Fibroblast of lung (primary cell): ENCODE data around the gene CTNNBIP1. TPM values are rescaled to one million over a fixed set of nuclear protein-coding genes. Genes with fewer than 3 reads are reported as not detected.

Experiments used
- DNase-seq, 2 donors: peaks; one replicate each; pipeline versions ENCODE4 v3.0.0 to v3.0.0-alpha.2; 2010; ENCODE audit warnings: low read depth in 2 of 2
- H2AFZ ChIP-seq: 2 replicates; pipeline ENCODE4 v1.5.1; 2012; ENCODE audit warnings: low read length, control low read depth, inconsistent platforms
- H3K27ac ChIP-seq: 2 replicates; pipeline ENCODE4 v1.5.1; 2011; ENCODE audit warnings: low read length, control low read depth; ENCODE audit not compliant: insufficient read depth
- H3K27me3 ChIP-seq: 2 replicates; pipeline ENCODE4 v1.5.1; 2011; ENCODE audit warnings: mild to moderate bottlenecking, low read length; ENCODE audit not compliant: control insufficient read depth, insufficient read depth
- H3K36me3 ChIP-seq: 2 replicates; pipeline ENCODE4 v1.5.1; 2011; ENCODE audit warnings: low read length; ENCODE audit not compliant: control insufficient read depth, insufficient read depth
- H3K4me1 ChIP-seq: 2 replicates; pipeline ENCODE4 v1.5.1; 2011; ENCODE audit warnings: low read length; ENCODE audit not compliant: control insufficient read depth, insufficient read depth; ENCODE audit errors: extremely low read depth
- H3K4me2 ChIP-seq: 2 replicates; pipeline ENCODE4 v1.5.1; 2011; ENCODE audit warnings: low read length, control low read depth; ENCODE audit not compliant: insufficient read depth; ENCODE audit errors: extremely low read depth
- H3K4me3 ChIP-seq, 4 experiments: fragments of 200-600 bp in 1 of 4; sonication (generic) in 1 of 4; replicated peaks in 1 of 4; 2 replicates each; pipeline ENCODE4 v1.5.1; 2011 to 2016; ENCODE audit warnings: low read length in 4 of 4, low read depth in 3 of 4, mild to moderate bottlenecking in 3 of 4, control low read depth in 2 of 4, inconsistent platforms in 1 of 4, mixed read lengths in 1 of 4; ENCODE audit not compliant: insufficient read depth in 1 of 4; ENCODE audit errors: control extremely low read depth in 1 of 4
- H3K79me2 ChIP-seq: 2 replicates; pipeline ENCODE4 v1.5.1; 2012; ENCODE audit warnings: mild to moderate bottlenecking, low read length, inconsistent platforms; ENCODE audit not compliant: control insufficient read depth, insufficient read depth
- H3K9ac ChIP-seq: 2 replicates; pipeline ENCODE4 v1.5.1; 2011; ENCODE audit warnings: mild to moderate bottlenecking, low read length, control low read depth; ENCODE audit not compliant: insufficient read depth
- H3K9me3 ChIP-seq: 2 replicates; pipeline ENCODE4 v1.5.1; 2012; ENCODE audit warnings: low read depth, low read length; ENCODE audit not compliant: control insufficient read depth, insufficient read depth
- H4K20me1 ChIP-seq: 2 replicates; pipeline ENCODE4 v1.5.1; 2011; ENCODE audit warnings: low read length; ENCODE audit not compliant: control insufficient read depth, insufficient read depth; ENCODE audit errors: extremely low read depth
- CTCF ChIP-seq, 2 donors: IDR thresholded peaks in 1 of 2; conservative IDR thresholded peaks in 1 of 2; 1 replicate in 1 of 2; 2 replicates in 1 of 2; pipeline ENCODE4 v1.5.1; 2011 to 2012; ENCODE audit warnings: low read length in 2 of 2, control low read depth in 1 of 2, inconsistent platforms in 1 of 2, low read depth in 1 of 2, mild to moderate bottlenecking in 1 of 2
- EZH2 ChIP-seq: IDR thresholded peaks from 2 replicates; pipeline ENCODE4 v1.5.1; 2012; ENCODE audit warnings: low read length, control low read depth, mild to moderate bottlenecking; ENCODE audit errors: missing control alignments
- polyA plus RNA-seq, 2 donors: library from polyadenylated mRNA; depleted of rRNA in 1 of 2; stranded (reverse) in 1 of 2; unstranded in 1 of 2; fragments of >200 nt; gene quantifications; 2 replicates each; pipeline ENCODE4 v1.2.1, GENCODE V29; 2011 to 2012; ENCODE audit warnings: missing spikeins in 1 of 2
- total RNA-seq: library from RNA; depleted of rRNA; stranded (reverse); fragments of >200 nt; gene quantifications from 2 replicates; pipeline ENCODE4 v1.2.1, GENCODE V29; 2014

CTNNBIP1 gene
- total and polyA plus RNA-seq, 2 donors (not counting 1 experiment from before 2014, with no cell fraction given), result 16.5 to 19.0 TPM

- Histone ChIP-seq H3K4me3 (no peak overlapping the region), H3K27me3 (no peaks in the 10 kb centered on the region), H3K4me2 (no peak overlapping the region), H4K20me1 (no peaks in the 10 kb centered on the region), H3K9ac (no peak overlapping the region), H3K79me2 (no peaks in the 10 kb centered on the region), H2AFZ (no peak overlapping the region), H3K4me1 (no peaks in the 10 kb centered on the region), H3K9me3 (no peaks in the 10 kb centered on the region), H3K27ac (no peak overlapping the region), H3K36me3 (no peaks in the 10 kb centered on the region)
- TF ChIP-seq CTCF (conservative IDR thresholded peaks at IDR 0.05 in 1 of 2, IDR thresholded peaks at IDR 0.05 in 1 of 2; ENCODE audit: low read depth in 1 of 2, low read length in 2 of 2) (no peak), EZH2 (no peak)
- DNase-seq, result no peak
Measured at GRCh38 chr1:9929431-9930385, 19.6 kb upstream of the CTNNBIP1 start.

GRCh38 chr1:9927259-9927658 is 17.2 kb upstream of the CTNNBIP1 start:
- H3K4me1 ChIP-seq, result no peaks in the 10 kb centered on the region
- H3K9me3 ChIP-seq, result no peaks in the 10 kb centered on the region
- no peak overlapping the region for H3K27ac ChIP-seq
- H2AFZ ChIP-seq, result no peak overlapping the region
- H3K4me2 ChIP-seq, result no peak overlapping the region
- no peak for TF ChIP-seq CTCF (conservative IDR thresholded peaks at IDR 0.05 in 1 of 2, IDR thresholded peaks at IDR 0.05 in 1 of 2; ENCODE audit: low read depth in 1 of 2, low read length in 2 of 2)
- no peak for TF ChIP-seq EZH2
- no peak for DNase-seq
- H3K27me3 ChIP-seq, result no peaks in the 10 kb centered on the region
- no peaks in the 10 kb centered on the region for H3K79me2 ChIP-seq
- no peaks in the 10 kb centered on the region for H4K20me1 ChIP-seq
- no peak overlapping the region for H3K9ac ChIP-seq
- no peaks in the 10 kb centered on the region for H3K36me3 ChIP-seq
- H3K4me3 ChIP-seq, result no peak overlapping the region

GRCh38 chr1:9922342-9922741 is 12.3 kb upstream of the CTNNBIP1 start:
- DNase-seq, result no peak
- no peaks in the 10 kb centered on the region for H3K9me3 ChIP-seq
- no peaks in the 10 kb centered on the region for H3K36me3 ChIP-seq
- H3K27me3 ChIP-seq, result no peaks in the 10 kb centered on the region
- no peak overlapping the region for H2AFZ ChIP-seq
- H4K20me1 ChIP-seq, result no peaks in the 10 kb centered on the region
- H3K79me2 ChIP-seq, result no peaks in the 10 kb centered on the region
- H3K4me2 ChIP-seq, result no peak overlapping the region
- no peak overlapping the region for H3K4me3 ChIP-seq
- no peak overlapping the region for H3K9ac ChIP-seq
- TF ChIP-seq CTCF (conservative IDR thresholded peaks at IDR 0.05 in 1 of 2, IDR thresholded peaks at IDR 0.05 in 1 of 2; ENCODE audit: low read depth in 1 of 2, low read length in 2 of 2), result no peak
- TF ChIP-seq EZH2, result no peak
- no peak overlapping the region for H3K27ac ChIP-seq
- H3K4me1 ChIP-seq, result no peaks in the 10 kb centered on the region
